Activated CD4-positive, alpha-beta T cell treated with anti-CD3 and anti-CD28 coated beads, Interleukin-2, amount 10 ng/mL, durations not matched to agents 24 days and 14 days (primary cell): Measurements from ENCODE around the gene FCGR3A. TPM values are rescaled to one million over a fixed set of nuclear protein-coding genes. Genes with fewer than 3 reads are reported as not detected.
"Not testable (repeated sequence)": the region's sequence is repeated elsewhere in the genome, so short reads cannot be mapped to it uniquely, and the experiment has no call there.

Source experiments
- DNase-seq: peaks from one replicate; pipeline ENCODE4 v3.0.0; 2022
- H3K27ac Mint-ChIP-seq: one replicate; pipeline ENCODE4 v1.8.0; 2022; ENCODE audit warnings: mild to moderate bottlenecking, mixed read lengths
- H3K27me3 Mint-ChIP-seq: one replicate; pipeline ENCODE4 v1.8.0; 2022; ENCODE audit warnings: mixed read lengths
- H3K36me3 Mint-ChIP-seq: one replicate; pipeline ENCODE4 v1.8.0; 2022; ENCODE audit warnings: low read depth, mild to moderate bottlenecking, mixed read lengths
- H3K4me1 Mint-ChIP-seq: one replicate; pipeline ENCODE4 v1.8.0; 2021; ENCODE audit warnings: mixed read lengths
- H3K4me3 Mint-ChIP-seq: one replicate; pipeline ENCODE4 v1.8.0; 2022; ENCODE audit warnings: mild to moderate bottlenecking, moderate library complexity, mixed read lengths
- H3K9me3 Mint-ChIP-seq: one replicate; pipeline ENCODE4 v1.8.0; 2021; ENCODE audit warnings: mixed read lengths
- intact Hi-C: fragments of 100-400 bp; cut with micrococcal nuclease; formaldehyde crosslinking; loops from one replicate; pipeline ENCODE4 v1.15.1; 2023
- total RNA-seq: library from RNA; stranded (reverse); gene quantifications from 2 replicates; pipeline ENCODE4 v1.2.3, GENCODE V29; 2022

The FCGR3A gene
- total RNA-seq, 1 donor from 2014 or later: not detected

GRCh38 chr1:161547995-161548741 lies 1.4 kb downstream of the FCGR3A start:
- H3K27me3 Mint-ChIP-seq, DNase-seq, intact Hi-C loops, H3K9me3 Mint-ChIP-seq, H3K27ac Mint-ChIP-seq, H3K36me3 Mint-ChIP-seq, H3K4me1 Mint-ChIP-seq, H3K4me3 Mint-ChIP-seq: not testable (repeated sequence)

- H3K4me3 Mint-ChIP-seq, intact Hi-C loops, H3K27ac Mint-ChIP-seq, H3K27me3 Mint-ChIP-seq, H3K36me3 Mint-ChIP-seq, DNase-seq, H3K9me3 Mint-ChIP-seq: not testable (repeated sequence)
- peaks cover 32% of the 10 kb centered on the region for H3K4me1 Mint-ChIP-seq
These were observed 4.5 kb downstream of the FCGR3A start for GRCh38 chr1:161545005-161545731.

GRCh38 chr1:161543125-161543524 lies 6.5 kb downstream of the FCGR3A start:
- peak overlapping the region; percentile 29 for H3K27ac Mint-ChIP-seq
- H3K4me3 Mint-ChIP-seq: peak overlapping the region; percentile 62
- H3K9me3 Mint-ChIP-seq, H3K27me3 Mint-ChIP-seq, H3K36me3 Mint-ChIP-seq, DNase-seq: not testable (repeated sequence)
- intact Hi-C loops: loop anchor here (2.0 to 5.0 kb wide), 2 partner anchors 184 to 202 kb away; no protein-coding TSS in a partner anchor
- peaks cover 38% of the 10 kb centered on the region for H3K4me1 Mint-ChIP-seq

GRCh38 chr1:161542091-161542559 lies 7.5 kb downstream of the FCGR3A start:
- Mint-ChIP-seq H3K27ac (peak overlapping the region; percentile 23), H3K4me1 (peaks cover 42% of the 10 kb centered on the region), H3K4me3 (peak overlapping the region; percentile 62)
- not testable (repeated sequence) for H3K9me3 Mint-ChIP-seq, H3K27me3 Mint-ChIP-seq, H3K36me3 Mint-ChIP-seq
- intact Hi-C loops: loop anchor here (2.0 to 5.0 kb wide), 2 partner anchors 185 to 203 kb away; no protein-coding TSS in a partner anchor
- peak; percentile 87 for DNase-seq

- peak overlapping the region; percentile 86 for H3K4me3 Mint-ChIP-seq
- DNase-seq: peak; percentile 72
- H3K27me3 Mint-ChIP-seq, H3K9me3 Mint-ChIP-seq, H3K36me3 Mint-ChIP-seq: not testable (repeated sequence)
- H3K4me1 Mint-ChIP-seq: peaks cover 42% of the 10 kb centered on the region
- intact Hi-C loops: loop anchor here (1.0 to 5.0 kb wide), 3 partner anchors 9 to 187 kb away; no protein-coding TSS in a partner anchor
- peak overlapping the region; percentile 88 for H3K27ac Mint-ChIP-seq
These were observed 9.1 kb downstream of the FCGR3A start for GRCh38 chr1:161540570-161540960.

- H3K4me1 Mint-ChIP-seq: peaks cover 39% of the 10 kb centered on the region
- peak overlapping the region; percentile 86 for H3K4me3 Mint-ChIP-seq
- H3K36me3 Mint-ChIP-seq, H3K27me3 Mint-ChIP-seq, H3K9me3 Mint-ChIP-seq: not testable (repeated sequence)
- intact Hi-C loops: loop anchor here (1.0 to 10.0 kb wide), 4 partner anchors 9 to 187 kb away; no protein-coding TSS in a partner anchor
- H3K27ac Mint-ChIP-seq: peak overlapping the region; percentile 88
- peak; percentile 97 for DNase-seq
These were observed 9.7 kb downstream of the FCGR3A start for GRCh38 chr1:161539731-161540569.

- not testable (repeated sequence) for H3K27me3 Mint-ChIP-seq, H3K36me3 Mint-ChIP-seq, H3K9me3 Mint-ChIP-seq, H3K27ac Mint-ChIP-seq, DNase-seq
- peak overlapping the region; percentile 38 for H3K4me3 Mint-ChIP-seq
- peaks cover 39% of the 10 kb centered on the region for H3K4me1 Mint-ChIP-seq
- intact Hi-C loops: loop anchor here (10.0 kb wide), 1 partner anchor 54 kb away; no protein-coding TSS in a partner anchor
These were observed 10.6 kb downstream of the FCGR3A start for GRCh38 chr1:161538925-161539479.

GRCh38 chr1:161537068-161537669 lies 12.4 kb downstream of the FCGR3A start:
- not testable (repeated sequence) for H3K27me3 Mint-ChIP-seq, H3K9me3 Mint-ChIP-seq, H3K4me3 Mint-ChIP-seq, H3K27ac Mint-ChIP-seq, H3K36me3 Mint-ChIP-seq
- intact Hi-C loops: loop anchor here (10.0 kb wide), 1 partner anchor 52 kb away; no protein-coding TSS in a partner anchor
- peaks cover 27% of the 10 kb centered on the region for H3K4me1 Mint-ChIP-seq
- DNase-seq: peak; percentile 50

GRCh38 chr1:161532644-161533567 lies 16.7 kb downstream of the FCGR3A start:
- not testable (repeated sequence) for H3K36me3 Mint-ChIP-seq, H3K4me3 Mint-ChIP-seq, H3K9me3 Mint-ChIP-seq
- H3K27ac Mint-ChIP-seq: peak overlapping the region; percentile 2
- intact Hi-C loops: loop anchor here (10.0 kb wide), 1 partner anchor 48 kb away; no protein-coding TSS in a partner anchor
- peaks cover 20% of the 10 kb centered on the region for H3K4me1 Mint-ChIP-seq
- H3K27me3 Mint-ChIP-seq: peaks cover 19% of the 10 kb centered on the region
- peak; percentile 54 for DNase-seq

GRCh38 chr1:161531986-161532643 lies 17.5 kb downstream of the FCGR3A start:
- Mint-ChIP-seq H3K27ac (peak overlapping the region; percentile 43), H3K4me1 (peaks cover 16% of the 10 kb centered on the region), H3K9me3 (no peaks in the 10 kb centered on the region), H3K36me3 (peaks cover 2% of the 10 kb centered on the region), H3K27me3 (peaks cover 16% of the 10 kb centered on the region), H3K4me3 (peak overlapping the region; percentile 20)
- DNase-seq: peak; percentile 35
- intact Hi-C loops: loop anchor here (1.0 to 10.0 kb wide), 3 partner anchors 8 to 47 kb away; no protein-coding TSS in a partner anchor

- not testable (repeated sequence) for H3K9me3 Mint-ChIP-seq, H3K36me3 Mint-ChIP-seq
- peak overlapping the region; percentile 93 for H3K4me3 Mint-ChIP-seq
- intact Hi-C loops: loop anchor here (1.0 to 10.0 kb wide), 3 partner anchors 8 to 46 kb away; no protein-coding TSS in a partner anchor
- peak overlapping the region; percentile 96 for H3K27ac Mint-ChIP-seq
- peaks cover 25% of the 10 kb centered on the region for H3K27me3 Mint-ChIP-seq
- DNase-seq: peak; percentile 97
- peaks cover 18% of the 10 kb centered on the region for H3K4me1 Mint-ChIP-seq
These were observed 18.7 kb downstream of the FCGR3A start for GRCh38 chr1:161530671-161531641.
